Stimulated activated naive CD8-positive, alpha-beta T cell treated with anti-CD3 and anti-CD28 coated beads, Interleukin-15, Interleukin-2, amounts not matched to agents 100 ng/mL and 50 ng/mL, for 24 hours (primary cell): ENCODE data around the gene AFMID.
"Not testable (repeated sequence)": the region's sequence is repeated elsewhere in the genome, so short reads cannot be mapped to it uniquely, and the experiment has no call there.

ENCODE experiments used
- H3K27ac Mint-ChIP-seq: one replicate; pipeline ENCODE4 v1.8.0; 2021; ENCODE audit warnings: mild to moderate bottlenecking, mixed read lengths
- H3K27me3 Mint-ChIP-seq: one replicate; pipeline ENCODE4 v1.8.0; 2021; ENCODE audit warnings: mixed read lengths
- H3K36me3 Mint-ChIP-seq: one replicate; pipeline ENCODE4 v1.8.0; 2021; ENCODE audit warnings: low read depth, mixed read lengths
- H3K4me1 Mint-ChIP-seq: one replicate; pipeline ENCODE4 v1.8.0; 2021; ENCODE audit warnings: low read depth, mixed read lengths
- H3K4me3 Mint-ChIP-seq: one replicate; pipeline ENCODE4 v1.8.0; 2021; ENCODE audit warnings: mild to moderate bottlenecking, mixed read lengths
- H3K9me3 Mint-ChIP-seq: one replicate; pipeline ENCODE4 v1.8.0; 2021; ENCODE audit warnings: mixed read lengths

The AFMID gene

DNA sequence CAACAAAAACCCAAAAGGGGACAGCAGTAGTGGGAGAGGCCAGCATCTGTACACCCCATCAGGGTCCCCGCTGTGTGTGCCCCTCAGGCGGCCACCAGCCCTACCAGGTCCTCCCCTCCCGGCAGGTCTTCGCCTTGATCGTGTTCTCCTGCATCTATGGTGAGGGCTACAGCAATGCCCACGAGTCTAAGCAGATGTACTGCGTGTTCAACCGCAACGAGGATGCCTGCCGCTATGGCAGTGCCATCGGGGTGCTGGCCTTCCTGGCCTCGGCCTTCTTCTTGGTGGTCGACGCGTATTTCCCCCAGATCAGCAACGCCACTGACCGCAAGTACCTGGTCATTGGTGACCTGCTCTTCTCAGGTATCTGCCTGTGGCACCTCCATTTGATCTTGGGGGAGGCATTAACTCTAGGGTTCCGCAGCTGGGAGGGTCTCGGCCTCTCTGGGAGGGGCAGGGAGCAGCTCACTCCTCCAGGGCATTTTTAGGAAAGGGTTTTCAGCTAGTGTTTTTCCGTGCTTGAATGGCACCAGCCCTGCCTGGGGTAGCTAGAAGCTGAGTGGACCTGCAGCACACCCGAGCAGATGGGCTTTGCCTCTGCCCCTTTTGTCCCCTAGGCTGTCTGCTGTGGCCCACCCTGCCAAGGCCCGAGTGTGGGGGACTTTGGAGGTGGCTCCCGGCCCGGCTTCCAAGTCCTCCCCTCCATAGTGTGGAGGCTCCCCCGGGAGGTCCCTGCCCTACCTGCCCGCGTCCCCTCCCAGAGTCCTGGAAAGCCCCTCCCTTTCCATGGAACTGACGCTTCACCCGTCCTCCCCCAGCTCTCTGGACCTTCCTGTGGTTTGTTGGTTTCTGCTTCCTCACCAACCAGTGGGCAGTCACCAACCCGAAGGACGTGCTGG, 16.2 kb upstream of the AFMID start:
- peak overlapping the region; percentile 68 for H3K27ac Mint-ChIP-seq

GRCh38 chr17:78171591-78172248, 15.4 kb upstream of the AFMID start:
- Mint-ChIP-seq H3K27ac (peak overlapping the region; percentile 36), H3K4me3 (peak overlapping the region; percentile 57), H3K4me1 (peaks cover 59% of the 10 kb centered on the region), H3K36me3 (peaks cover 41% of the 10 kb centered on the region)
- H3K9me3 Mint-ChIP-seq, H3K27me3 Mint-ChIP-seq: not testable (repeated sequence)

More for the DNA sequence above, 16.2 kb upstream of the AFMID start:
- Mint-ChIP-seq H3K27me3 (no peaks in the 10 kb centered on the region), H3K4me3 (peak overlapping the region; percentile 78), H3K36me3 (peaks cover 41% of the 10 kb centered on the region), H3K9me3 (no peaks in the 10 kb centered on the region), H3K4me1 (peaks cover 52% of the 10 kb centered on the region)

DNA sequence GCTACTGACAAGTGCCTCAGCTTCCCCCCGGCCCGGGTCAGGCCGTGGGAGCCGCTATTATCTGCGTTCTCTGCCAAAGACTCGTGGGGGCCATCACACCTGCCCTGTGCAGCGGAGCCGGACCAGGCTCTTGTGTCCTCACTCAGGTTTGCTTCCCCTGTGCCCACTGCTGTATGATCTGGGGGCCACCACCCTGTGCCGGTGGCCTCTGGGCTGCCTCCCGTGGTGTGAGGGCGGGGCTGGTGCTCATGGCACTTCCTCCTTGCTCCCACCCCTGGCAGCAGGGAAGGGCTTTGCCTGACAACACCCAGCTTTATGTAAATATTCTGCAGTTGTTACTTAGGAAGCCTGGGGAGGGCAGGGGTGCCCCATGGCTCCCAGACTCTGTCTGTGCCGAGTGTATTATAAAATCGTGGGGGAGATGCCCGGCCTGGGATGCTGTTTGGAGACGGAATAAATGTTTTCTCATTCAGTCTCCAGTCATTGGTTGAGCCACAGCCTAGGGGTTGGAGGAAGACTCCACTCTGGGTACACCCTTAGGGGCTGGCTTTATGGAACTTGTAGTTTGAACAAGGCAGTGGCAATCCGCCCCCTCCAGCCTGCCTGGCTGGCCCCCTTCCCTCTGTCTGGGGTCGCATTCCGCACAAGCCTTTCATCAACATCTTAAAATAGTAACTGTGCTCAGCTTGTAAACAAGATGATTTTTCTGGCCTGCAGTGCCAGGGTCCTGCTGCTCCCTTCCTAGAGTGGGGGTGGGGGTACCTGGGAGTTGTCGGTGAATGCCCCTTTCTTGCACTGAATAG, 14.7 kb upstream of the AFMID start:
- Mint-ChIP-seq H3K4me3 (peak overlapping the region; percentile 57), H3K4me1 (peaks cover 65% of the 10 kb centered on the region), H3K27ac (peak overlapping the region; percentile 70), H3K36me3 (peaks cover 45% of the 10 kb centered on the region), H3K9me3 (no peaks in the 10 kb centered on the region), H3K27me3 (no peaks in the 10 kb centered on the region)

DNA sequence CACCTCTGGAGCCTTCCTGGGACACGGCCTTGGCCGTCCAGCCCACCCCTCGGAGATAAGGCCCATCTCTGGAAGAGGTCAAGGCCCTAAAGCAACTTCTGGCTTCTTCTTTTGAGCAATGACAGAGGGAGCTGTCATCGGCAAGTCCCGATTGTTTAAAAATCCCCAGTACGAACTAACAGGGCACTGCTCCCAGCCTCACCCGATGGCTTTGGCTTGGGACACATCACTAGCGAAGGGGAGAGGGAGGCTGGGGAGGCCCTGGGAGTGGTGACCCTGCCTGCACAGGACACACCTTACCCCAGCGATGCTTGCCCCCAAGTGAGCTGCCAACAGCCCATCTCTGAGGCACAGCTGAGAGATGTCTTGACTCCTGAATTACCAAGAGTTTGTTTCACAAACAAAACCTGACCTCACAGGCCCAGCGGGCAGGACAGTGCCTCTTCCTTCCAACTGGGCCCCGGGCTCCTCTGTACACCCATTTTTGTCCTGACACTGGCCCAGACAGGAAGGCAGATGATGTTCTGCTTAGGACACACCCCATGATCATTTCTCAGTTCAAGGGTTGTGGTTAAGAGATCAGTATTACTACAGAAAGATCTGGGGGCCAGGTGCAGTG, 14.0 kb upstream of the AFMID start:
- H3K27ac Mint-ChIP-seq = peak overlapping the region; percentile 70
- H3K4me1 Mint-ChIP-seq = peaks cover 62% of the 10 kb centered on the region
- peaks cover 45% of the 10 kb centered on the region for H3K36me3 Mint-ChIP-seq
- peak overlapping the region; percentile 57 for H3K4me3 Mint-ChIP-seq
- H3K9me3 Mint-ChIP-seq = no peaks in the 10 kb centered on the region
- H3K27me3 Mint-ChIP-seq = no peaks in the 10 kb centered on the region

DNA sequence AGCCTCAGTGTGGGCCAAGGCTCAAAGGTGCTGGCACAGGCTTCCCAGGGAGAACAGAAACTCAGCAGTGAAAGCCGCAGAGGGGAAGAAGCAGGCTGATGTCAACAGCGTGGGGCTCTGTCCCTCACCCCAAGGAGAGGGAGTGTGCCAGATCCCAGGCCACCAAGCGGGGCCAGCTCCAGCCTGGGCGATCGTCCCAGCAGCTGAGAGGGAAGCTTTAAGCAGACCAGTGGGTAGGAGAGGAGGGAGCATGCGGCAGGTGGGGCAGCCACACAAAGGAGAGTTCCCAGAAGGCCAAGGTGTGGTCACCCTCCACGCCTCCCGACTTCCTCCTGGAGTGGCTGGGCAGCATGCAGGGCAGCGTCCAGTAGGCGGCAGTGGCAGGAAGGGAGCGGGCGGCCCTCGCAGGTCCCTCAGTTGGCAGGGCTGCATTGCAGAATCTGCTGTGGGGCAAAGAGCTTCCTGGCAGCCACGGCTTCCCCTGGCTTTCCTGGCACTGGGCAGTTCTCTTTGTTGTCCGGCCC, 12.8 kb upstream of the AFMID start:
- no peaks in the 10 kb centered on the region for H3K9me3 Mint-ChIP-seq
- H3K27me3 Mint-ChIP-seq = no peaks in the 10 kb centered on the region
- H3K4me1 Mint-ChIP-seq = peaks cover 65% of the 10 kb centered on the region
- peak overlapping the region; percentile 31 for H3K27ac Mint-ChIP-seq
- H3K4me3 Mint-ChIP-seq = no peak overlapping the region
- peaks cover 56% of the 10 kb centered on the region for H3K36me3 Mint-ChIP-seq

GRCh38 chr17:78174870-78175642, 12.1 kb upstream of the AFMID start:
- Mint-ChIP-seq H3K27me3 (no peaks in the 10 kb centered on the region), H3K4me1 (peaks cover 67% of the 10 kb centered on the region), H3K36me3 (peaks cover 60% of the 10 kb centered on the region), H3K4me3 (no peak overlapping the region), H3K9me3 (no peaks in the 10 kb centered on the region), H3K27ac (peak overlapping the region; percentile 31)

- Mint-ChIP-seq H3K9me3 (no peaks in the 10 kb centered on the region), H3K36me3 (peaks cover 64% of the 10 kb centered on the region), H3K27me3 (no peaks in the 10 kb centered on the region), H3K4me1 (peaks cover 67% of the 10 kb centered on the region), H3K4me3 (no peak overlapping the region), H3K27ac (no peak overlapping the region)
Observed at GRCh38 chr17:78175643-78175981, 11.6 kb upstream of the AFMID start.

- Mint-ChIP-seq H3K27ac (no peak overlapping the region), H3K9me3 (no peaks in the 10 kb centered on the region), H3K27me3 (no peaks in the 10 kb centered on the region), H3K4me1 (peaks cover 61% of the 10 kb centered on the region), H3K4me3 (peak overlapping the region; percentile 13), H3K36me3 (peaks cover 65% of the 10 kb centered on the region)
Observed at GRCh38 chr17:78176548-78177025, 10.6 kb upstream of the AFMID start.

- Mint-ChIP-seq H3K4me1 (peaks cover 35% of the 10 kb centered on the region), H3K27ac (peak overlapping the region; percentile 58), H3K27me3 (no peaks in the 10 kb centered on the region), H3K4me3 (no peak overlapping the region), H3K9me3 (no peaks in the 10 kb centered on the region), H3K36me3 (peaks cover 59% of the 10 kb centered on the region)
Observed at GRCh38 chr17:78179372-78179771, 7.8 kb upstream of the AFMID start.

- H3K36me3 Mint-ChIP-seq = peaks cover 64% of the 10 kb centered on the region
Observed at GRCh38 chr17:78180083-78180482, 7.1 kb upstream of the AFMID start.

GRCh38 chr17:78180508-78180907, 6.7 kb upstream of the AFMID start:
- Mint-ChIP-seq H3K4me1 (peaks cover 44% of the 10 kb centered on the region), H3K9me3 (no peaks in the 10 kb centered on the region), H3K36me3 (peaks cover 61% of the 10 kb centered on the region), H3K27ac (peak overlapping the region; percentile 21), H3K27me3 (no peaks in the 10 kb centered on the region), H3K4me3 (peak overlapping the region; percentile 56)

More at GRCh38 chr17:78180083-78180482, 7.1 kb upstream of the AFMID start:
- Mint-ChIP-seq H3K4me3 (peak overlapping the region; percentile 56), H3K27me3 (no peaks in the 10 kb centered on the region), H3K27ac (peak overlapping the region; percentile 21), H3K9me3 (no peaks in the 10 kb centered on the region), H3K4me1 (peaks cover 40% of the 10 kb centered on the region)

GRCh38 chr17:78182504-78182903, 4.7 kb upstream of the AFMID start:
- Mint-ChIP-seq H3K4me1 (peaks cover 43% of the 10 kb centered on the region), H3K4me3 (no peak overlapping the region), H3K27ac (no peak overlapping the region), H3K27me3 (no peaks in the 10 kb centered on the region), H3K9me3 (no peaks in the 10 kb centered on the region), H3K36me3 (peaks cover 57% of the 10 kb centered on the region)

- Mint-ChIP-seq H3K4me1 (peaks cover 50% of the 10 kb centered on the region), H3K27ac (no peak overlapping the region), H3K4me3 (peak overlapping the region; percentile 47), H3K36me3 (peaks cover 51% of the 10 kb centered on the region), H3K27me3 (no peaks in the 10 kb centered on the region), H3K9me3 (no peaks in the 10 kb centered on the region)
Observed at GRCh38 chr17:78183916-78184315, 3.2 kb upstream of the AFMID start.
